Measurements from ENCODE around the gene TCHH. TPM values are rescaled to one million over a fixed set of nuclear protein-coding genes. Genes with fewer than 3 reads are reported as not detected.

TCHH gene, protein sequence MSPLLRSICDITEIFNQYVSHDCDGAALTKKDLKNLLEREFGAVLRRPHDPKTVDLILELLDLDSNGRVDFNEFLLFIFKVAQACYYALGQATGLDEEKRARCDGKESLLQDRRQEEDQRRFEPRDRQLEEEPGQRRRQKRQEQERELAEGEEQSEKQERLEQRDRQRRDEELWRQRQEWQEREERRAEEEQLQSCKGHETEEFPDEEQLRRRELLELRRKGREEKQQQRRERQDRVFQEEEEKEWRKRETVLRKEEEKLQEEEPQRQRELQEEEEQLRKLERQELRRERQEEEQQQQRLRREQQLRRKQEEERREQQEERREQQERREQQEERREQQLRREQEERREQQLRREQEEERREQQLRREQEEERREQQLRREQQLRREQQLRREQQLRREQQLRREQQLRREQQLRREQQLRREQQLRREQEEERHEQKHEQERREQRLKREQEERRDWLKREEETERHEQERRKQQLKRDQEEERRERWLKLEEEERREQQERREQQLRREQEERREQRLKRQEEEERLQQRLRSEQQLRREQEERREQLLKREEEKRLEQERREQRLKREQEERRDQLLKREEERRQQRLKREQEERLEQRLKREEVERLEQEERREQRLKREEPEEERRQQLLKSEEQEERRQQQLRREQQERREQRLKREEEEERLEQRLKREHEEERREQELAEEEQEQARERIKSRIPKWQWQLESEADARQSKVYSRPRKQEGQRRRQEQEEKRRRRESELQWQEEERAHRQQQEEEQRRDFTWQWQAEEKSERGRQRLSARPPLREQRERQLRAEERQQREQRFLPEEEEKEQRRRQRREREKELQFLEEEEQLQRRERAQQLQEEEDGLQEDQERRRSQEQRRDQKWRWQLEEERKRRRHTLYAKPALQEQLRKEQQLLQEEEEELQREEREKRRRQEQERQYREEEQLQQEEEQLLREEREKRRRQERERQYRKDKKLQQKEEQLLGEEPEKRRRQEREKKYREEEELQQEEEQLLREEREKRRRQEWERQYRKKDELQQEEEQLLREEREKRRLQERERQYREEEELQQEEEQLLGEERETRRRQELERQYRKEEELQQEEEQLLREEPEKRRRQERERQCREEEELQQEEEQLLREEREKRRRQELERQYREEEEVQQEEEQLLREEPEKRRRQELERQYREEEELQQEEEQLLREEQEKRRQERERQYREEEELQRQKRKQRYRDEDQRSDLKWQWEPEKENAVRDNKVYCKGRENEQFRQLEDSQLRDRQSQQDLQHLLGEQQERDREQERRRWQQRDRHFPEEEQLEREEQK (N-terminal part only)
- total RNA-seq = 1 to 10 TPM in 1 of 3 donors, under 1 TPM in 2; under 0.01 to 3.0 (median 0.15) TPM

DNA sequence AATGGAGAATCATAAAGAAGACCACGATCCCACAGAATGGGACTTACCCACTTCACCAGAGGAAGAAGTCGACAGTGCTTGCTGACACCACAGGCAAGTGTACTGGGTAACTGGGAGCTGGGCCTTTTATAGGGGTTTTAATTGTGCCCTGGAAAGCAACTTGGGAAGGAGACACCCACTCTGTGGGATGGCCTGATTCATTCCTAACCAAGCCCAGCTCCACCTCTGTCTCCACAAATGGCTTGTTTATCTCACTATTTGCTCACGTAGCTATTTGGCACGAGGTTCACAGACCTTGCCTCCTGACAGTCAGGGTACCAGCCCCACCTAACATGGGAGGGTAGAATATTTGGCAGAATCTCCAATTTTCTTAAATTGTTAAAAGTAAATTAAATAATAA is at the start of gene TCHH:
Gene TCHH, minus strand, starts transcription at position 101 of the 400 bp plus-strand sequence. CDS start 1,364 bp downstream, outside the sequence.
- TF ChIP-seq POLR2AphosphoS5 (IDR thresholded peaks at IDR 0.05) (no peak), POLR2A (IDR thresholded peaks at IDR 0.05) (no peak)
- TF ChIP-seq, protein P1, sequence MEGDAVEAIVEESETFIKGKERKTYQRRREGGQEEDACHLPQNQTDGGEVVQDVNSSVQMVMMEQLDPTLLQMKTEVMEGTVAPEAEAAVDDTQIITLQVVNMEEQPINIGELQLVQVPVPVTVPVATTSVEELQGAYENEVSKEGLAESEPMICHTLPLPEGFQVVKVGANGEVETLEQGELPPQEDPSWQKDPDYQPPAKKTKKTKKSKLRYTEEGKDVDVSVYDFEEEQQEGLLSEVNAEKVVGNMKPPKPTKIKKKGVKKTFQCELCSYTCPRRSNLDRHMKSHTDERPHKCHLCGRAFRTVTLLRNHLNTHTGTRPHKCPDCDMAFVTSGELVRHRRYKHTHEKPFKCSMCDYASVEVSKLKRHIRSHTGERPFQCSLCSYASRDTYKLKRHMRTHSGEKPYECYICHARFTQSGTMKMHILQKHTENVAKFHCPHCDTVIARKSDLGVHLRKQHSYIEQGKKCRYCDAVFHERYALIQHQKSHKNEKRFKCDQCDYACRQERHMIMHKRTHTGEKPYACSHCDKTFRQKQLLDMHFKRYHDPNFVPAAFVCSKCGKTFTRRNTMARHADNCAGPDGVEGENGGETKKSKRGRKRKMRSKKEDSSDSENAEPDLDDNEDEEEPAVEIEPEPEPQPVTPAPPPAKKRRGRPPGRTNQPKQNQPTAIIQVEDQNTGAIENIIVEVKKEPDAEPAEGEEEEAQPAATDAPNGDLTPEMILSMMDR (IDR thresholded peaks at IDR 0.05) = no peak
- Histone ChIP-seq H3K9me3 (no peaks in the 10 kb centered on the region), H3K27me3 (peaks cover 0 to 64% of the 10 kb centered on the region in 2 donors), H3K4me3 (no peak within 1 kb of the TSS), H3K27ac (no peak within 1 kb of the TSS), H3K4me1 (peaks cover 0 to 10% of the 10 kb centered on the region in 2 donors), H3K36me3 (no peaks in the 10 kb centered on the region)
- intact Hi-C loops (cut with DNase I; ENCODE audit: low total_unique reads) = no loop called here
- no peak for DNase-seq (ENCODE audit: low spot score in 2 of 2)

DNA sequence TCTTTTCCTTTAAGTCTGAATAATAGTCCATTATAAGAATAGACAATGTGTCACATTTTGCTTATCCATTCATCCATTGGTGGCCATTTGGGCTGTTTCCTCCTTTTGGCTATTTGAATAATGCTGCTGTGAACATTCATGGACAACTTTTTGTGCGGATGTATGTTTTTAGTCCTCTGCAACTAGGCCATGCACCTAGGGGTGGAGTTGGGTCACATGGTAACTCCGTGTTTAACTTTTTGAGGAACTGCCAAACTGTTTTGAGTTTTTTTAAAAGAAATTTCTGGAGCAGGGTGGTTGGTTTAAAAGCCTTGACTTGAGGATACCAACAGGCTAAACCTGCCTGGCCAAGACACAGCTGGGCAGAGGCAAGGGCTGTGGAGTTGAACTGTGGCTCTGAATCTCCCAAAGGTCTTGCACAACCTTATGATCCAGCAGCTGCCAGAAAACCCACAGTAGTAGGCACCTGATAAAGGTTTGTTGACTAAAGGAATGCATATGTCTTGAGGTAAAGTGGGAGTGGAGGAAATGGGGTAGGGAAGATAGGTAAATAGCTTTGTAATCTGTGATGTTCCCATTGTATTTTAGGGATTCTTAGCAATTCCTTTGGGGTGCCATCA is 49.4 kb upstream of the TCHH start:
- Histone ChIP-seq H3K36me3 (no peaks in the 10 kb centered on the region), H3K9me3 (no peaks in the 10 kb centered on the region), H3K4me1 (no peaks in the 10 kb centered on the region), H3K27me3 (no peaks in the 10 kb centered on the region), H3K27ac (no peak overlapping the region), H3K4me3 (no peak overlapping the region)
- DNase-seq (ENCODE audit: low spot score in 2 of 2) = no peak
- no peak for TF ChIP-seq POLR2A (IDR thresholded peaks at IDR 0.05)
- TF ChIP-seq, protein P1 (IDR thresholded peaks at IDR 0.05) = no peak
- TF ChIP-seq POLR2AphosphoS5 (IDR thresholded peaks at IDR 0.05) = no peak
- intact Hi-C loops (cut with DNase I; ENCODE audit: low total_unique reads) = no loop called here

DNA sequence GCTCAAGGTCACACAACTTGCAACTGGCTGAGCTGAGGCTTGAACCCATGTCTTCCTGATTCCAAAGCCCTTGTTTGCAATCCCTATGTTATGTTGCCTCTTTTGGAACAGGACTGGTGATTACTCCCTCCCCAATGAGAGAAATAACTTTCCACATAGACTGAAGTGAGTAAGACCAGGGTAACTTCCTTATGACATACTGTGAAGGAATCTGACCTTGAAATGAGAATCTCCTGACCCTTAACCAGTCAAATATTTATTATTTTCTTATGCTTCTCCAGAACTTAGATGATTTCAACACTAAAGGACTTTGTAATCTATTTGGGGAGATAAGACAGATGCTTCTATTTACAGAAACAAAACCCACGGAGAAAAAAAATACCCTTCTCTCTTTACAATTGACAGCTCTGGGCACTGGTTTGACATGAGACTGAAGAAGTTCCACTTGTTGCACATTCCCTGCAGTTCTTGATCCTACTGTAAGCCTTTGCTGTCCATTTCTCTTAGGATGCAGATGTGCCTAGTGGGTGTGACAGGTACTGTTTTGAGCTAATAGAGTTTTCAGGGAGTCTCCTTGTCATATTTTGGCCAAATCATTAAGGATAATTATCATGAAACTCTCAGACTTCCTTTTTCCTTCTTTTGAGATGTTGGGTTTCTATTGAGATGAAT is 47.7 kb upstream of the TCHH start:
- TF ChIP-seq POLR2AphosphoS5 (IDR thresholded peaks at IDR 0.05) = no peak
- TF ChIP-seq, protein P1 (IDR thresholded peaks at IDR 0.05) = no peak
- no peak for TF ChIP-seq POLR2A (IDR thresholded peaks at IDR 0.05)
- intact Hi-C loops (cut with DNase I; ENCODE audit: low total_unique reads) = no loop called here
- H3K27me3 ChIP-seq = no peaks in the 10 kb centered on the region
- H3K27ac ChIP-seq = no peak overlapping the region
- no peaks in the 10 kb centered on the region for H3K9me3 ChIP-seq
- no peaks in the 10 kb centered on the region for H3K36me3 ChIP-seq
- DNase-seq (ENCODE audit: low spot score in 2 of 2) = no peak
- no peaks in the 10 kb centered on the region for H3K4me1 ChIP-seq
- no peak overlapping the region for H3K4me3 ChIP-seq

DNA sequence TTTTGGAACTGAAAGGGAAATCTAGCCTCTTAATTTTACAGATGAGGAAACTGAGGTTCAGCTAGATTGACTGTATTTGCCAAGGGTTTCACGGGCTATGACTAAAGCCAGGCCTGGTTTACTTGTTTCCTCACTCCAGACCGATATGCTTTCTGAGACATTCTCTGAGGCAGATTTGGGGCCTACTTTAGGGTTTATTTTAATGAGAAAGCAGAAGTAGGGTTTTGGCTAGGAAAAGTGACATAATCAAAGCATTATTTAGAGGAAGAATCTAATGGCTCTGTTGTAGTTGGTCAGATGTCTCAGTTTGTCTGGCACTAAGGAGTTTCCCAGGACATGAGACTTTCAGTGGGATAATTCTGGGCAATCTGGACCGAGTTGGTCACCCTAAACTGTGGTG is 45.3 kb upstream of the TCHH start:
- no peaks in the 10 kb centered on the region for H3K9me3 ChIP-seq
- no peak overlapping the region for H3K27ac ChIP-seq
- no peaks in the 10 kb centered on the region for H3K36me3 ChIP-seq
- no peak overlapping the region for H3K4me3 ChIP-seq
- intact Hi-C loops (cut with DNase I; ENCODE audit: low total_unique reads) = no loop called here
- H3K27me3 ChIP-seq = no peaks in the 10 kb centered on the region
- TF ChIP-seq POLR2AphosphoS5 (IDR thresholded peaks at IDR 0.05) (no peak), POLR2A (IDR thresholded peaks at IDR 0.05) (no peak)
- TF ChIP-seq, protein P1 (IDR thresholded peaks at IDR 0.05) = no peak
- H3K4me1 ChIP-seq = no peaks in the 10 kb centered on the region
- DNase-seq (ENCODE audit: low spot score in 2 of 2) = no peak

Data from breast epithelium (tissue), 4 donors.